Vagina (tissue), 2 donors: ENCODE results near the gene EGLN2. TPM values are rescaled to one million over a fixed set of nuclear protein-coding genes. Genes with fewer than 3 reads are reported as not detected.

ENCODE experiments used
- DNase-seq, 2 donors: peaks; one replicate each; pipeline ENCODE4 v3.0.0-alpha.2; 2017; ENCODE audit errors: extremely low spot score in 2 of 2
- H3K27ac ChIP-seq: fragments of 200-600 bp; sonication (generic); one replicate; pipeline ENCODE4 v1.5.1; 2019
- H3K27me3 ChIP-seq: fragments of 200-600 bp; sonication (generic); one replicate; pipeline ENCODE4 v1.5.1; 2019
- H3K36me3 ChIP-seq, 2 donors: fragments of 200-600 bp; sonication (generic); one replicate each; pipeline ENCODE4 v1.5.1; 2017 to 2019
- H3K4me1 ChIP-seq: fragments of 200-600 bp; sonication (generic); one replicate; pipeline ENCODE4 v1.5.1; 2019
- H3K4me3 ChIP-seq, 2 donors: fragments of 200-600 bp; sonication (generic); 1 replicate in 1 of 2; 2 replicates in 1 of 2; pipeline ENCODE4 v1.5.1; 2016 to 2019
- H3K9me3 ChIP-seq: fragments of 200-600 bp; sonication (generic); one replicate; pipeline ENCODE4 v1.5.1; 2019
- CTCF ChIP-seq, 3 experiments: fragments of 450-650 bp in 2 of 3; fragments of 200-600 bp in 1 of 3; sonication (generic) in 1 of 3; IDR thresholded peaks; one replicate each; pipeline ENCODE4 v1.5.1; 2017 to 2019; ENCODE audit warnings: antibody characterized with exemption in 3 of 3, mild to moderate bottlenecking in 2 of 3, moderate library complexity in 2 of 3
- POLR2A ChIP-seq, 2 donors: fragments of 450-650 bp; IDR thresholded peaks; one replicate each; pipeline ENCODE4 v1.6.1; 2017; ENCODE audit warnings: antibody characterized with exemption in 2 of 2, mild to moderate bottlenecking in 2 of 2, moderate library complexity in 2 of 2
- POLR2AphosphoS5 ChIP-seq, 2 donors: sonication (generic); formaldehyde crosslinking; IDR thresholded peaks; one replicate each; pipeline ENCODE4 v1.9.0; 2017; ENCODE audit warnings: antibody characterized with exemption in 2 of 2, mild to moderate bottlenecking in 2 of 2, low read depth in 1 of 2; ENCODE audit not compliant: insufficient read depth in 1 of 2
- intact Hi-C: fragments of 100-400 bp; cut with DNase I; formaldehyde crosslinking; loops from one replicate; pipeline ENCODE4 v1.15.1; 2023
- total RNA-seq: library from RNA; depleted of rRNA; stranded (reverse); fragments of >200 nt; gene quantifications from one replicate; pipeline ENCODE4 v1.2.3, GENCODE V29; 2016

EGLN2 gene
- total RNA-seq, 1 donor from 2014 or later: 76.9 TPM

DNA sequence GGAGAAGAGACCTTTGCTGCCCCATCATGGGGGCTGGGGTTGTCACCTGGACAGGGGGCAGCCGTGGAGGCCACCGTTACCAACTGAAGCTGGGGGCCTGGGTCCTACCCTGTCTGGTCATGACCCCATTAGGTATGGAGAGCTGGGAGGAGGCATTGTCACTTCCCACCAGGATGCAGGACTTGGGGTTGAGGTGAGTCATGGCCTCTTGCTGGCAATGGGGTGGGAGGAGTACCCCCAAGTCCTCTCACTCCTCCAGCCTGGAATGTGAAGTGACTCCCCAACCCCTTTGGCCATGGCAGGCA, 9.0 kb downstream of the EGLN2 start:
- DNase-seq: no peak
- Histone ChIP-seq H3K27me3 (no peaks in the 10 kb centered on the region), H3K27ac (peak overlapping the region; percentile 64), H3K4me1 (peaks cover 90% of the 10 kb centered on the region), H3K9me3 (no peaks in the 10 kb centered on the region), H3K36me3 (peaks cover 0 to 17% of the 10 kb centered on the region in 2 donors), H3K4me3 (no peak overlapping the region)
- no peak for TF ChIP-seq POLR2AphosphoS5 (IDR thresholded peaks at IDR 0.05; ENCODE audit: insufficient read depth in 1 of 2, low read depth in 1 of 2)
- TF ChIP-seq CTCF (IDR thresholded peaks at IDR 0.05): no peak
- no peak for TF ChIP-seq POLR2A (IDR thresholded peaks at IDR 0.05)
- intact Hi-C loops: loop anchor here (10.0 kb wide), 1 partner anchor 53 kb away; the partner anchor contains the start of genes ACTMAP and SNRPA

GRCh38 chr19:40808497-40808896, 9.5 kb downstream of the EGLN2 start:
- Histone ChIP-seq H3K4me3 (peak overlapping the region in 1 of 2 donors; percentile 51), H3K36me3 (peaks cover 0 to 17% of the 10 kb centered on the region in 2 donors), H3K27me3 (no peaks in the 10 kb centered on the region), H3K27ac (peak overlapping the region; percentile 64), H3K4me1 (peaks cover 88% of the 10 kb centered on the region), H3K9me3 (no peaks in the 10 kb centered on the region)
- TF ChIP-seq POLR2AphosphoS5 (IDR thresholded peaks at IDR 0.05; ENCODE audit: insufficient read depth in 1 of 2, low read depth in 1 of 2) (peak in 1 of 2 donors; percentile 19), POLR2A (IDR thresholded peaks at IDR 0.05) (no peak), CTCF (IDR thresholded peaks at IDR 0.05) (no peak)
- no peak for DNase-seq
- intact Hi-C loops: loop anchor here (10.0 kb wide), 1 partner anchor 54 kb away; the partner anchor contains the start of genes ACTMAP and SNRPA

DNA sequence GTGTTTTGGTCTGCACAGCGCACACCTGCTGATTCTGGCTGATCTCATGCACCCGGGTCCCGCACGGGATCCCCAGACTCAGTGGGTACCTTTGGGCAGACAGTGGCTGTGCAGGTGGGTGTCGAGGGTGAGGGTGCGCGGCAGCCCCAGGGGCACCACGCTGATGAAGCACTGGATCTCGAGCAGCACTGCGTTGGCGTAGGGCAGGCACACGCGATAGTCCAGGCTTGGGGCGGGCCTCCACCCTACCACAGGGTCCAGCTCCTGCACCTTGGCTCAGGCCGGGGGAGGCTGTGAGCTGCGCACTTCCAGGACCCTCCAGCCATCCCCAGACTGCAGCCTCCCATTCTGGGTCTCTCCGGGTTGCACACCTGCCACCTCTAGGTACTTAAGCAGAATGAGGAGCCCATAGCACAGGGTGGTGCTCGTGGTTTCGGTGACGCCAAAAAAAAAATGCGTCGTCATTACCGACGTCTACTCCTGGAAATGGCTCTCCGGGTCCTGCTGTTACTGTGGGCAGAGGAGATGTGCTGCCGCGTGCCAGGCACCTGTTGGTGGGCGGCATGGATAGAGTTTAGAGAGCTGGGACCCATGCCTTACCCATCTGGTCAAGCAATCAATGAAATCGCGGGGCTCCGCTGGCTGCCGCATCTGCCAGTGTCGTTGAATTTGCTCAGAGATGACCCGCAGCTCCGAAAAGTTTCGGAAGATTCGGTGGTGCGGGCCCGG, 10.5 kb downstream of the EGLN2 start:
- H3K4me3 ChIP-seq: peak overlapping the region; percentile 45 to 51
- peaks cover 0 to 17% of the 10 kb centered on the region in 2 donors for H3K36me3 ChIP-seq
- peak overlapping the region; percentile 79 for H3K27ac ChIP-seq
- no peak for TF ChIP-seq CTCF (IDR thresholded peaks at IDR 0.05)
- no peak for TF ChIP-seq POLR2A (IDR thresholded peaks at IDR 0.05)
- TF ChIP-seq POLR2AphosphoS5 (IDR thresholded peaks at IDR 0.05; ENCODE audit: insufficient read depth in 1 of 2, low read depth in 1 of 2): peak in 1 of 2 donors; percentile 8
- no peaks in the 10 kb centered on the region for H3K27me3 ChIP-seq
- intact Hi-C loops: loop anchor here (10.0 kb wide), 1 partner anchor 55 kb away; the partner anchor contains the start of genes ACTMAP and SNRPA
- H3K9me3 ChIP-seq: no peaks in the 10 kb centered on the region
- peaks cover 86% of the 10 kb centered on the region for H3K4me1 ChIP-seq
- no peak for DNase-seq

DNA sequence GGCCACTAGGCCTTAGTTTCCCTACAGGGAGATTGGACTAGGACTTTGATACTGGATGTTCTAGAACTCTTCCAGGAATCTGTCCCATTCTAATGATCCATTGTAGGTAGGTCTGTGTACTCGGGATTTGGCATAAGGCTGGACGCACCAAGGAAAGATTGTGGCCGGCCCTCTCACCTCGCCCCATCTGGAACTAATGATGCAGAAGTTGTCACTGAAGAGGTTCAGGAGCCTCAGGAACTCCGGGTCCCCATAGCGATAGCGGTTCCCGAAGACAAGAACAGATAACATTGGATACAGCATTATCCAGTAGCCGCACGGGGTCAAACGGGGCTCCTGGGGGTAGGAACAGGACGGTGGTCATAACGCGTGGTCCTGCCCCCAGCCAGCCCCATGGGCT, 11.2 kb downstream of the EGLN2 start:
- H3K9me3 ChIP-seq: no peaks in the 10 kb centered on the region
- H3K4me1 ChIP-seq: peaks cover 80% of the 10 kb centered on the region
- peak overlapping the region; percentile 45 to 51 for H3K4me3 ChIP-seq
- intact Hi-C loops: no loop called here
- no peaks in the 10 kb centered on the region for H3K27me3 ChIP-seq
- TF ChIP-seq POLR2A (IDR thresholded peaks at IDR 0.05): no peak
- TF ChIP-seq POLR2AphosphoS5 (IDR thresholded peaks at IDR 0.05; ENCODE audit: insufficient read depth in 1 of 2, low read depth in 1 of 2): no peak
- TF ChIP-seq CTCF (IDR thresholded peaks at IDR 0.05): no peak
- peaks cover 0 to 17% of the 10 kb centered on the region in 2 donors for H3K36me3 ChIP-seq
- peak overlapping the region; percentile 79 for H3K27ac ChIP-seq
- DNase-seq: no peak
